ENCODE measurements around the gene NPLOC4. TPM values are rescaled to one million over a fixed set of nuclear protein-coding genes. Genes with fewer than 3 reads are reported as not detected.

The NPLOC4 gene
- total and polyA plus RNA-seq, 2 of the 8 experiments (the other 6 are each of a cell fraction or from before 2014, with no cell fraction given): 70.7 to 92.7 TPM

DNA sequence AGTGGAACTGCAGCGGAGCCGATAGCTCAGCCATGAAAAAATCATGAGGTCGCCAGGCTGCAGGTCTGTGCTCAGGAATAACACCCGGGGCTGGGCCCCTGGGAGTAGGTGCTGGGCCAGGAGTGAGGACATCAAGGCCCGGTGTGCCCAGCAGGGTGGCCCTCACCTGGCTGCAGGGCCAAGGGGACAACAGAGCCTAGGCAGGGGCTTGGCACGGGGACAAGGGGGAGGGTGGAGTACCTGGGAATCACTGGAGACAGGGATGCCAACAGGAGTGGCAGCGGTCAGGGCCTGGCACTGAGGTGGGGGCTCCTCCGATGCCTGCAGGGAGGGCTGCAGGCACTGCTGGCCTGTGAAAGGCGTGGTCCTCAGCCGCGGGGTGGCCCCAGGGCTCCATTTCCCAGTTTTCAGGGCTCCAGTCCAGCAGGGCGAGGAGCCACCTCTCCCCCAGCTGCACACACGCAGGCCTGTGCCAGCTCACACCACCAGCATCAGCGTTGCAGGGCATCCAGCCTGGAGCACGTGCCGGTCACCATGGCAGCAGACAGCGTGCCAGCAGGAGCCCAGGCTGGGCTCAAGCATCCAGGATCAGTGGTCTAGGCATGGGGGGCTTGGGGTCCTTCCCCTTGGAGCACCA, 113.4 kb downstream of the NPLOC4 start:
- H3K23me2 ChIP-seq (ENCODE audit: low read depth, low read length): peaks cover 13% of the 10 kb centered on the region; the same call in 1 of the 2 replicates
- peak overlapping the region; percentile 71; the same call in 1 of the 2 replicates for H3K18ac ChIP-seq (ENCODE audit: extremely low read depth, low read length)
- peaks cover 2 to 5% of the 10 kb centered on the region in 2 experiments for H4K20me1 ChIP-seq (replicated peaks in 1 of 2; ENCODE audit: control insufficient read depth in 1 of 2, insufficient read depth in 2 of 2, low read length in 2 of 2)
- H3K4me1 ChIP-seq (replicated peaks in 1 of 4; ENCODE audit: control insufficient read depth in 3 of 4, insufficient read depth in 4 of 4, low read length in 3 of 4): peaks cover 0 to 33% (median 17%) of the 10 kb centered on the region in 4 experiments; a peak in 6 of 7 replicates
- H2BK20ac ChIP-seq (ENCODE audit: low read length): peak overlapping the region; percentile 80; the same call in 1 of the 2 replicates
- H3K4me2 ChIP-seq (ENCODE audit: insufficient read depth in 1 of 2, low read depth in 2 of 2, low read length in 2 of 2): peak overlapping the region; percentile 24 to 43; a peak in 2 of 4 replicates
- WGBS, 2 experiments (ENCODE audit: extremely low coverage in 1 of 2, insufficient coverage in 1 of 2, insufficient read length in 1 of 2, insufficient replicate concordance in 2 of 2, low coverage in 1 of 2, low lambda C conversion rate in 2 of 2, missing lambda C conversion rate in 1 of 2): 76% methylated on average over 16 of the region's 17 CpGs; no CpG with 5 or more reads in 1 of the 2 experiments
- H3K56ac ChIP-seq (replicated peaks; ENCODE audit: insufficient read length, low read depth, low read length): no peak overlapping the region
- peak overlapping the region in 1 of 4 experiments; percentile 18; a peak in 1 of 8 replicates for H3K4me3 ChIP-seq (ENCODE audit: extremely low read depth in 1 of 4, insufficient read depth in 2 of 4, low read depth in 3 of 4, low read length in 4 of 4)
- H4K8ac ChIP-seq (ENCODE audit: extremely low read depth, insufficient read depth, low read length): no peak overlapping the region
- H2BK5ac ChIP-seq (ENCODE audit: low read depth, low read length): no peak overlapping the region
- H3K14ac ChIP-seq (ENCODE audit: insufficient read length): no peak overlapping the region
- no peak for DNase-seq (ENCODE audit: low read depth in 1 of 2, low spot score in 2 of 2)
- H2BK15ac ChIP-seq (ENCODE audit: low read length): no peak overlapping the region; the same call in 1 of the 2 replicates
- peak overlapping the region; percentile 71; the same call in 1 of the 2 replicates for H2BK12ac ChIP-seq (ENCODE audit: low read depth, low read length)
- H3K9me3 ChIP-seq (ENCODE audit: insufficient read depth in 2 of 2, low read depth in 1 of 2, low read length in 1 of 2): no peaks in the 10 kb centered on the region
- CTCF ChIA-PET (ENCODE audit: partially characterized antibody): interaction anchor here (0.6 to 2.5 kb wide), 29 partner anchors 10 to 402 kb away, joined by 3 to 13 read pairs (median 5); partner anchors contain the start of gene BAHCC1
- peak overlapping the region; percentile 84 for H4K91ac ChIP-seq (replicated peaks; ENCODE audit: insufficient read length, low read length)
- no peaks in the 10 kb centered on the region for H3K79me2 ChIP-seq (ENCODE audit: control insufficient read depth in 1 of 2, insufficient read depth in 2 of 2, low read length in 2 of 2)
- H2AFZ ChIP-seq (ENCODE audit: low read length): no peak overlapping the region
- no peak overlapping the region for H3K27ac ChIP-seq (ENCODE audit: low read depth, low read length)
- H3K27me3 ChIP-seq (replicated peaks in 1 of 4; ENCODE audit: control insufficient read depth in 3 of 4, extremely low read depth in 1 of 4, insufficient read depth in 3 of 4, low read length in 3 of 4): peaks cover 0 to 33% (median 20%) of the 10 kb centered on the region in 4 experiments; a peak in 5 of 7 replicates
- H3K79me1 ChIP-seq (ENCODE audit: low read depth, low read length): no peaks in the 10 kb centered on the region
- no peak overlapping the region for H3K4ac ChIP-seq (replicated peaks; ENCODE audit: insufficient read length, low read depth, low read length)
- H4K5ac ChIP-seq (ENCODE audit: insufficient read length, low read depth, low read length): no peak overlapping the region
- H3K23ac ChIP-seq (ENCODE audit: insufficient read length): no peak overlapping the region
- POLR2A ChIA-PET (ENCODE audit: partially characterized antibody): interaction anchor here (1.0 to 30.5 kb wide), 6 partner anchors 11 to 273 kb away, joined by 3 to 1004 read pairs (median 4); partner anchors contain the start of gene ACTG1
- H3K9ac ChIP-seq (replicated peaks in 1 of 4; ENCODE audit: extremely low read depth in 1 of 4, low read depth in 3 of 4, low read length in 3 of 4): no peak overlapping the region
- H2AK5ac ChIP-seq (ENCODE audit: low read depth, low read length): no peak overlapping the region
- H3K36me3 ChIP-seq (ENCODE audit: control insufficient read depth in 2 of 4, insufficient read depth in 4 of 4, low read length in 3 of 4): no peaks in the 10 kb centered on the region
- no peak overlapping the region for H2BK120ac ChIP-seq (replicated peaks; ENCODE audit: low read depth, low read length)
- no peak for FAIRE-seq
- no peak for TF ChIP-seq SRF (IDR thresholded peaks at IDR 0.05; ENCODE audit: low read depth, low read length)
- TF ChIP-seq PHF8 (conservative IDR thresholded peaks at IDR 0.05; ENCODE audit: low read depth, low read length): no peak
- TF ChIP-seq, protein P1, sequence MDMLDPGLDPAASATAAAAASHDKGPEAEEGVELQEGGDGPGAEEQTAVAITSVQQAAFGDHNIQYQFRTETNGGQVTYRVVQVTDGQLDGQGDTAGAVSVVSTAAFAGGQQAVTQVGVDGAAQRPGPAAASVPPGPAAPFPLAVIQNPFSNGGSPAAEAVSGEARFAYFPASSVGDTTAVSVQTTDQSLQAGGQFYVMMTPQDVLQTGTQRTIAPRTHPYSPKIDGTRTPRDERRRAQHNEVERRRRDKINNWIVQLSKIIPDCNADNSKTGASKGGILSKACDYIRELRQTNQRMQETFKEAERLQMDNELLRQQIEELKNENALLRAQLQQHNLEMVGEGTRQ (IDR thresholded peaks at IDR 0.05; ENCODE audit: low read length): no peak
- TF ChIP-seq, protein P2, sequence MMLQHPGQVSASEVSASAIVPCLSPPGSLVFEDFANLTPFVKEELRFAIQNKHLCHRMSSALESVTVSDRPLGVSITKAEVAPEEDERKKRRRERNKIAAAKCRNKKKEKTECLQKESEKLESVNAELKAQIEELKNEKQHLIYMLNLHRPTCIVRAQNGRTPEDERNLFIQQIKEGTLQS (IDR thresholded peaks at IDR 0.05; ENCODE audit: insufficient read depth, low read depth, low read length): no peak
- TF ChIP-seq EP300 (IDR thresholded peaks at IDR 0.05; ENCODE audit: borderline replicate concordance in 1 of 2, low read depth in 2 of 2, low read length in 2 of 2): no peak
- no peak for TF ChIP-seq JUND (IDR thresholded peaks at IDR 0.05; ENCODE audit: low read length)
- TF ChIP-seq ZNF274 (IDR thresholded peaks at IDR 0.05; ENCODE audit: borderline replicate concordance, extremely low read depth, low read length): no peak

Data from H1 (cell line).